GM15510 (cell line): ENCODE measurements around the gene SCFD2.

ENCODE experiments used
- POLR2A ChIP-seq: IDR thresholded peaks from 3 replicates; pipeline ENCODE4 v1.6.1; 2011; ENCODE audit warnings: borderline replicate concordance; ENCODE audit not compliant: insufficient read length; ENCODE audit errors: extremely low read depth

The SCFD2 gene

DNA sequence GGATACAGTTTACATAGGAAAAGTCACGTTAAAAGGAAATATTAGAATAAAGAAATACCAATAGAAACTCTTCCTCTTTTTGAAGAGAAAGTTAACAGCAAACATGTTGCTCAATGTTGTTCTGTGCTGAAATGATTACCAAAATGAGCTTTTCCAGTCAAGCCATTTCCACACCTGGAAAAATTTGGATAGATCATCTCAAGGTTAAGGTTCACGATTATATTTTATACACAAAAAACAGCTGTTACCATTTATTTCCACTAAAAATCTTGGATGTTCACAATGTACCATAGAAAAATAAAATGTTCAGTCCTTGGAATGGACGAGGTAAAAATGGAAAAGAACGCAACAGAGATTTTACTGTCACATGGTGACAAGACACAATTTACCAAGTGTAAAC is 218.7 kb downstream of the SCFD2 start:
- no peak for TF ChIP-seq POLR2A

- TF ChIP-seq POLR2A = no peak
Measured at GRCh38 chr4:53141308-53141707, 224.6 kb downstream of the SCFD2 start.

GRCh38 chr4:53137468-53137867 is 228.4 kb downstream of the SCFD2 start:
- no peak for TF ChIP-seq POLR2A

DNA sequence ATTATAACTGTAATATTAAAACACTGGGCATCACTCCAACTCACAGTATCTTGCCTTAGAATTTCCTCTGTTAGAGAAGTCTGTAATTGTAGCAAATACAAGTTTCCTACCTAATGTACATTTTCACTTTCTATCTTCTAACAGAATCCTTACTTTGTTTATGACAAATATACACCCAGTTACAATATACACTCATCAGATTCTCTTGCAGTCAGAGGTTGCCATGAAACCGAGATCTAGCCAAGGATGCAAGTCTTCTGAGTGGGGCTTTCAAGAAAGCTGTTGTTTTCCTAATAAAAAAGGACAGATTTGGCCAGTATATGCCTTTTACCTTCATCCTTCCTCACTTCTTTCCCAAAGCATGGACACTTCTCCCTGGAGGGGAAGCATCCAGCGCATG is 228.9 kb downstream of the SCFD2 start:
- TF ChIP-seq POLR2A = no peak

DNA sequence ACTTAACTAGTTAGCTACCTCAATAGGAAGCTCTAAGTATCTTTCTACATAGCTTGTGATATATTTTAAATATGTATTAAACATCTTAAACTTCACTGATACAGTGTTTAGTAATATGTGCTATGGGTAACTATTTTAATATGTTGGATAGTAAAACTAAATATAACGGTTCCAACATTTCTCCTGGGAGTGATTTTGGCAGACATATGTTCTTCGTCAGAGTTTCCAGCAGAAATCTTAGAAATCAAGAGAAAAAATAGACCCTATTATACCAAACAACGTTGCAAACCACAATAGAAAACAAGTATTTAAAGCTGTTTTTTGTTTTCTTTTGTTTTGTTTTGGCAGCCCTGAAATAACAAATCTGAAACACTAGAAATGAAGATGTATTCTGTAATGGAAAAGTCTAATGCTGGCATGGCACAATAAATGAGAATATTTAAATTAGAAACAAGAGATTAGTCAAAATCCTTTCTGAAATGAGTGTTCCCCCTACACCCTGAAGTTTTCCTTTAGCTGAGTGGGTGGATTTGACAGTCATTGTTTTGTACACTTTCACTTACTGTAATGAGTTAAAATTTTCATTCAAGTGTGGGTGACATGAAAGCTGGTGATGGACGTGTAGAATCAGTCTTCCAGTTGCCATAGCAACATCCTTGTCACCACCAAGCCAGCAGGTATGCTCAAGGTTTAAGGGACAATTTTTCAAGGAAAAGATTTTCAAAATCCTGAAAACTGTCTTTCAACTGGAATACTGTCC is 233.5 kb downstream of the SCFD2 start:
- TF ChIP-seq POLR2A = no peak

GRCh38 chr4:53131562-53131925 is 234.3 kb downstream of the SCFD2 start:
- no peak for TF ChIP-seq POLR2A

DNA sequence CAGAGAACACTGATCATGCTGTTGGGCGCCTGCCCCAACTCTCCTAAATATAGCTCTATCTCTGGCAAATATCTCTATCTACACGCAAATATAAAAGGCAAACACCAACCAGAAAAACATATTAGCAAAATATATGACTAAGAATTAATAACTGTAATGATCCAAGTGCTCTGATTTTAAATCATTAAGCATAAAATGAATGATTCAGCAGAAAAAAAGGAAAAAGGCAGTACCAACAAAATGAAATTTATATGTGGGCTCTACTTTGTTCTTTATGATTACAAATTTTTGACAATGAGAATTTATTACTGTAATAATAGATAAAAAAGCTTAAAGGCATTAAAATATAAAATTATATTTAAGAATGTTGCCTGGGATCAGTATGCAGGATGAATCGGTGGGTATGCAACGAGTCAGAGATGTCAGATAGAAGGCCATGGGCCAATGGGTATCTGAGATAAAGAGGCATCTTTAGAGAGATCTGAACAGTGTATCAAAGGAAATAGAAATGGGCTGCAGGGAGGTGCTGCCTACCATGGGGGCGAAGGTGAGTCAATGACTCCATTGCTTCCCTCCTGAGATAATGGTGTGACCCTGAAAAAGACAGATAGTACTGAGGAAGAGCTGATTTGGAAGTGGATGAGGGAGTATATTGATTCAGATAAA is 234.8 kb downstream of the SCFD2 start:
- no peak for TF ChIP-seq POLR2A

GRCh38 chr4:53128706-53129357 is 237.0 kb downstream of the SCFD2 start:
- no peak for TF ChIP-seq POLR2A

GRCh38 chr4:53128231-53128630 is 237.6 kb downstream of the SCFD2 start:
- no peak for TF ChIP-seq POLR2A

DNA sequence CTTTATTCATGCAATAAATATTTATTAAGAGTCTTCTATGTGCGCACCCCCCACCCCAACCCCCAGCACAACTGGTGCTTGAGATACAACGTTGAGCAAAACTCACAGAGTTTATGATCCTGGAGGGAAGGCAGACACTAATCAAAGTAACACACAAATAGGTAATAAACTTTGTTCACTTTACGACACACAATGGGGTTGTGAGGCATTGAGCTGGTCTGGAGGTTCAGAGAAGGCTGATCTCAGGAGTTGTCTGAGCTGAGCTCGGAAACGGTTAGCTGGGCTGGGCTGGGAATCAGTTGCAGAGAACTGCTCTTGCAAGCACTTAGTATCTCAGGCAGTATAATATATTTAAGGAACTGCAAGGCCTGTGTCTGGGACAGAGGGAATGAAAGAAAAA is 238.5 kb downstream of the SCFD2 start:
- no peak for TF ChIP-seq POLR2A

- no peak for TF ChIP-seq POLR2A
Measured at GRCh38 chr4:53126099-53126498, 239.8 kb downstream of the SCFD2 start.

GRCh38 chr4:53123819-53124218 is 242.0 kb downstream of the SCFD2 start:
- no peak for TF ChIP-seq POLR2A

- TF ChIP-seq POLR2A = no peak
Measured at GRCh38 chr4:53123171-53123570, 242.7 kb downstream of the SCFD2 start.

GRCh38 chr4:53122280-53123116 is 243.4 kb downstream of the SCFD2 start:
- TF ChIP-seq POLR2A = no peak
